Stimulated activated CD8-positive, alpha-beta memory T cell treated with anti-CD3 and anti-CD28 coated beads, Interleukin-4, amount 100 ng/mL, for 48 hours (primary cell): ENCODE measurements around the gene YES1.

Experiments used
- DNase-seq: peaks from one replicate; pipeline ENCODE4 v3.0.0-alpha.2; 2020

Gene YES1

GRCh38 chr18:811892-812375, at the start of gene YES1:
YES1 (minus strand) TSS chr18:812242; CDS start chr18:756827, 55,415 bp downstream.
- no peak for DNase-seq

- DNase-seq = no peak
These were observed 45.9 kb upstream of the YES1 start for GRCh38 chr18:857986-858385.

- no peak for DNase-seq
These were observed 41.4 kb upstream of the YES1 start for GRCh38 chr18:853471-853870.

- DNase-seq = no peak
These were observed 38.9 kb upstream of the YES1 start for GRCh38 chr18:850960-851359.

GRCh38 chr18:849021-849420, 37.0 kb upstream of the YES1 start:
- DNase-seq = no peak

- DNase-seq = no peak
These were observed 36.2 kb upstream of the YES1 start for GRCh38 chr18:848062-848861.

GRCh38 chr18:845152-845819, 33.2 kb upstream of the YES1 start:
- DNase-seq = no peak

- no peak for DNase-seq
These were observed 29.8 kb upstream of the YES1 start for GRCh38 chr18:841647-842370.

GRCh38 chr18:840516-840915, 28.5 kb upstream of the YES1 start:
- DNase-seq = no peak

- DNase-seq = no peak
These were observed 28.0 kb upstream of the YES1 start for GRCh38 chr18:840023-840408.

GRCh38 chr18:839224-840022, 27.4 kb upstream of the YES1 start:
- peak; percentile 98 for DNase-seq

GRCh38 chr18:837922-838321, 25.9 kb upstream of the YES1 start:
- no peak for DNase-seq

GRCh38 chr18:834082-834720, 22.2 kb upstream of the YES1 start:
- no peak for DNase-seq

GRCh38 chr18:833197-833596, 21.2 kb upstream of the YES1 start:
- DNase-seq = no peak

GRCh38 chr18:832085-832681, 20.1 kb upstream of the YES1 start:
- peak; percentile 29 for DNase-seq

GRCh38 chr18:830315-830901, 18.4 kb upstream of the YES1 start:
- DNase-seq = no peak

- no peak for DNase-seq
These were observed 17.4 kb upstream of the YES1 start for GRCh38 chr18:829432-829831.

GRCh38 chr18:827093-827677, 15.1 kb upstream of the YES1 start:
- DNase-seq = no peak

GRCh38 chr18:825891-826585, 14.0 kb upstream of the YES1 start:
- no peak for DNase-seq

- DNase-seq = no peak
These were observed 12.1 kb upstream of the YES1 start for GRCh38 chr18:824179-824578.
